BJ (cell line): ENCODE measurements around the gene LRIG1. TPM values are rescaled to one million over a fixed set of nuclear protein-coding genes. Genes with fewer than 3 reads are reported as not detected.

Experiments
- CTCF ChIA-PET: fragments of 350-600 bp; formaldehyde crosslinking; extraction: SDS; loops from one replicate; lab custom pipeline; 2021; ENCODE audit warnings: antibody characterized with exemption, inconsistent platforms; lab: Yijun Ruan, JAX
- POLR2A ChIA-PET: fragments of 300-600 bp; sonication (Branson Sonifier 250); formaldehyde crosslinking; extraction: SDS; loops from one replicate; lab custom pipeline; 2021; ENCODE audit warnings: antibody characterized with exemption; lab: Charles Lee
- DNase-seq: peaks from one replicate; pipeline ENCODE4 v3.0.0-alpha.2; 2011; ENCODE audit warnings: low read depth
- H3K27me3 ChIP-seq: 2 replicates; pipeline ENCODE4 v1.6.0; 2011; ENCODE audit warnings: low read length; ENCODE audit not compliant: control insufficient read depth, insufficient read depth
- H3K36me3 ChIP-seq: 2 replicates; pipeline ENCODE4 v1.5.1; 2011; ENCODE audit warnings: low read length; ENCODE audit not compliant: control insufficient read depth, insufficient read depth
- H3K4me3 ChIP-seq: 2 replicates; pipeline ENCODE4 v1.5.1; 2011; ENCODE audit warnings: low read depth, mild to moderate bottlenecking, control low read depth, low read length
- CTCF ChIP-seq: IDR thresholded peaks from 2 replicates; pipeline ENCODE4 v1.5.1; 2011; ENCODE audit warnings: low read depth, mild to moderate bottlenecking, control low read depth, inconsistent platforms, low read length, moderate library complexity; ENCODE audit not compliant: insufficient read depth
- polyA plus RNA-seq: library from polyadenylated mRNA; depleted of rRNA; stranded (reverse); fragments of >200 nt; gene quantifications from 2 replicates; pipeline ENCODE4 v1.2.3, GENCODE V29; 2011

The LRIG1 gene
- polyA plus RNA-seq, 1 experiment = 13.0 TPM

GRCh38 chr3:66472313-66473134, 28.3 kb downstream of the LRIG1 start:
- no peaks in the 10 kb centered on the region for H3K36me3 ChIP-seq
- ChIA-PET CTCF (interaction anchor here (0.8 to 1.8 kb wide), 3 partner anchors 13 to 65 kb away, joined by 3 to 7 read pairs (median 5); no protein-coding TSS in a partner anchor), POLR2A (no interaction called here)
- H3K4me3 ChIP-seq = no peak overlapping the region
- TF ChIP-seq CTCF = no peak
- DNase-seq = no peak
- H3K27me3 ChIP-seq = 0 out of 2 replicates have a peak, but pooled peaks cover 1% of the 10 kb centered on the region

- DNase-seq = no peak
- ChIA-PET CTCF (interaction anchor here (0.8 kb wide), 1 partner anchor 63 kb away, joined by 3 read pairs; no protein-coding TSS in a partner anchor), POLR2A (no interaction called here)
- no peaks in the 10 kb centered on the region for H3K27me3 ChIP-seq
- TF ChIP-seq CTCF = no peak
- H3K36me3 ChIP-seq = no peaks in the 10 kb centered on the region
- no peak overlapping the region for H3K4me3 ChIP-seq
These were observed 29.7 kb downstream of the LRIG1 start for GRCh38 chr3:66470956-66471686.

GRCh38 chr3:66470285-66470684, 30.5 kb downstream of the LRIG1 start:
- no peak for TF ChIP-seq CTCF
- ChIA-PET CTCF (interaction anchor here (0.8 to 1.6 kb wide), 2 partner anchors 14 to 62 kb away, joined by 3 to 6 read pairs; no protein-coding TSS in a partner anchor), POLR2A (no interaction called here)
- H3K36me3 ChIP-seq = no peaks in the 10 kb centered on the region
- no peak overlapping the region for H3K4me3 ChIP-seq
- no peak for DNase-seq
- H3K27me3 ChIP-seq = no peaks in the 10 kb centered on the region

- TF ChIP-seq CTCF = no peak
- POLR2A ChIA-PET = no interaction called here
- no peaks in the 10 kb centered on the region for H3K36me3 ChIP-seq
- CTCF ChIA-PET = interaction anchor here (0.7 to 1.6 kb wide), 5 partner anchors 13 to 353 kb away, joined by 3 to 6 read pairs (median 3); no protein-coding TSS in a partner anchor
- no peak for DNase-seq
- no peaks in the 10 kb centered on the region for H3K27me3 ChIP-seq
- H3K4me3 ChIP-seq = no peak overlapping the region
These were observed 31.6 kb downstream of the LRIG1 start for GRCh38 chr3:66469220-66469640.
